Measurements from ENCODE around the gene RNF5.

Gene RNF5

GRCh38 chr6:32151863-32152768 is 26.1 kb upstream of the RNF5 start, which contains the start of gene PRRT1:
TSS of gene PRRT1 (minus strand) at chr6:32151939. CDS start at chr6:32151827, 112 bp downstream.
- peak; percentile 48 for DNase-seq (ENCODE audit: low spot score)

GRCh38 chr6:32152769-32153563 is 25.2 kb upstream of the RNF5 start:
- peak; percentile 52 for DNase-seq (ENCODE audit: low spot score)

- peak; percentile 92 for DNase-seq (ENCODE audit: low spot score)
These were observed 24.4 kb upstream of the RNF5 start, which contains the start of gene PPT2 for GRCh38 chr6:32153564-32154513. TSS of gene PPT2 (plus strand) at chr6:32154141. CDS start at chr6:32154595, 454 bp downstream.

- DNase-seq (ENCODE audit: low spot score), result peak; percentile 79
These were observed 23.6 kb upstream of the RNF5 start for GRCh38 chr6:32154514-32155161.

- DNase-seq (ENCODE audit: low spot score), result no peak
These were observed 21.3 kb upstream of the RNF5 start for GRCh38 chr6:32156891-32157290.

- no peak for DNase-seq (ENCODE audit: low spot score)
These were observed 20.2 kb upstream of the RNF5 start for GRCh38 chr6:32158052-32158451.

GRCh38 chr6:32163559-32164258 is 14.5 kb upstream of the RNF5 start:
- DNase-seq (ENCODE audit: low spot score), result no peak

GRCh38 chr6:32164295-32164694 is 13.9 kb upstream of the RNF5 start, which contains the start of gene EGFL8:
TSS of gene EGFL8 (plus strand) at chr6:32164595. CDS start at chr6:32166166, 1,571 bp downstream.
- DNase-seq (ENCODE audit: low spot score), result no peak

GRCh38 chr6:32166411-32167061 is 11.7 kb upstream of the RNF5 start:
- DNase-seq (ENCODE audit: low spot score), result no peak

GRCh38 chr6:32167154-32167760 is 10.9 kb upstream of the RNF5 start:
- no peak for DNase-seq (ENCODE audit: low spot score)

GRCh38 chr6:32167761-32168262 is 10.4 kb upstream of the RNF5 start:
- DNase-seq (ENCODE audit: low spot score), result no peak

GRCh38 chr6:32168350-32168749 is 9.9 kb upstream of the RNF5 start:
- no peak for DNase-seq (ENCODE audit: low spot score)

- DNase-seq (ENCODE audit: low spot score), result no peak
These were observed 9.2 kb upstream of the RNF5 start for GRCh38 chr6:32168807-32169591.

GRCh38 chr6:32170294-32170693 is 7.9 kb upstream of the RNF5 start:
- no peak for DNase-seq (ENCODE audit: low spot score)

GRCh38 chr6:32171234-32171633 is 7.0 kb upstream of the RNF5 start:
- no peak for DNase-seq (ENCODE audit: low spot score)

- no peak for DNase-seq (ENCODE audit: low spot score)
These were observed 5.0 kb upstream of the RNF5 start for GRCh38 chr6:32173051-32173727.

- no peak for DNase-seq (ENCODE audit: low spot score)
These were observed 3.8 kb upstream of the RNF5 start for GRCh38 chr6:32174416-32174815.

GRCh38 chr6:32175322-32175710 is 2.9 kb upstream of the RNF5 start:
- DNase-seq (ENCODE audit: low spot score), result no peak

Data from AG08396 (cell line).